Fibroblast of the conjunctiva (primary cell): ENCODE data around the gene ZSCAN16.

ENCODE experiments used
- DNase-seq: peaks from one replicate; pipeline ENCODE4 v3.0.0-alpha.2; 2010; ENCODE audit warnings: low read depth

The ZSCAN16 gene

GRCh38 chr6:28172006-28172405, 47.6 kb downstream of the ZSCAN16 start:
- DNase-seq: no peak

- no peak for DNase-seq
These were observed 52.0 kb downstream of the ZSCAN16 start for GRCh38 chr6:28176373-28176772.
